IMR-90 (cell line): ENCODE data around the gene EIF4E1B. TPM values are rescaled to one million over a fixed set of nuclear protein-coding genes. Genes with fewer than 3 reads are reported as not detected.

Experiments used
- ATAC-seq: fragments of 200-7000 bp; cut with Tn5 transposase; 2 replicates; pipeline ENCODE4 v1.9.1; 2020; ENCODE audit warnings: low read depth, mild to moderate bottlenecking, moderate library complexity
- BruUV-seq: library from RNA; stranded (reverse); fragments of 400-500 nt; replicated peaks from 2 replicates; lab custom pipeline; 2021; lab: Mats Ljungman, UMichigan
- CTCF ChIA-PET: fragments of 300-600 bp; formaldehyde crosslinking; extraction: SDS; loops from one replicate; lab custom pipeline; 2021; ENCODE audit warnings: antibody characterized with exemption; lab: Yijun Ruan, JAX
- POLR2A ChIA-PET: fragments of 300-600 bp; sonication (Branson Sonifier 250); formaldehyde crosslinking; loops from one replicate; lab custom pipeline; 2022; ENCODE audit warnings: antibody characterized with exemption; ENCODE audit not compliant: unreplicated experiment; lab: Charles Lee
- DNase-seq: peaks from one replicate; pipeline ENCODE4 v3.0.0; 2013
- H2AFZ ChIP-seq: replicated peaks from 2 replicates; pipeline ENCODE3; 2013; ENCODE audit warnings: low read length, mild to moderate bottlenecking; ENCODE audit not compliant: poor library complexity
- H2AK5ac ChIP-seq: 2 replicates; pipeline ENCODE4 v1.6.1; 2013; ENCODE audit warnings: low read depth, low read length, inconsistent platforms
- H2AK9ac ChIP-seq: replicated peaks from 2 replicates; pipeline ENCODE3; 2013; ENCODE audit warnings: mild to moderate bottlenecking, low read depth, low read length, moderate library complexity; ENCODE audit not compliant: poor library complexity
- H2BK120ac ChIP-seq: 2 replicates; pipeline ENCODE4 v1.6.1; 2013; ENCODE audit warnings: low read depth, low read length, inconsistent platforms
- H2BK15ac ChIP-seq: 3 replicates; pipeline ENCODE4 v1.6.1; 2013; ENCODE audit warnings: low read depth, low read length, inconsistent platforms
- H2BK20ac ChIP-seq: 2 replicates; pipeline ENCODE4 v1.6.1; 2013; ENCODE audit warnings: low read depth, mild to moderate bottlenecking, inconsistent platforms, low read length, moderate library complexity
- H2BK5ac ChIP-seq: 2 replicates; pipeline ENCODE4 v1.6.1; 2013; ENCODE audit warnings: mild to moderate bottlenecking, low read depth, low read length, inconsistent platforms; ENCODE audit not compliant: poor library complexity, severe bottlenecking
- H3K14ac ChIP-seq: replicated peaks from 2 replicates; pipeline ENCODE4 v1.6.1; 2013; ENCODE audit warnings: low read depth, low read length, inconsistent platforms
- H3K18ac ChIP-seq: 2 replicates; pipeline ENCODE4 v1.6.1; 2013; ENCODE audit warnings: low read depth, low read length, control low read depth
- H3K23ac ChIP-seq: 2 replicates; pipeline ENCODE4 v1.6.1; 2013; ENCODE audit warnings: low read depth, low read length, inconsistent platforms
- H3K27ac ChIP-seq: 2 replicates; pipeline ENCODE4 v1.5.1; 2013; ENCODE audit warnings: mild to moderate bottlenecking, control low read depth, low read length; ENCODE audit not compliant: insufficient read depth
- H3K27me3 ChIP-seq: 2 replicates; pipeline ENCODE4 v1.6.1; 2013; ENCODE audit warnings: low read length; ENCODE audit not compliant: control insufficient read depth, insufficient read depth
- H3K36me3 ChIP-seq: 2 replicates; pipeline ENCODE4 v1.6.1; 2013; ENCODE audit warnings: low read length, mixed read lengths; ENCODE audit not compliant: control insufficient read depth, insufficient read depth
- H3K4ac ChIP-seq: 2 replicates; pipeline ENCODE4 v1.6.1; 2013; ENCODE audit warnings: low read depth, low read length, inconsistent platforms
- H3K4me1 ChIP-seq: 2 replicates; pipeline ENCODE4 v1.6.1; 2013; ENCODE audit warnings: low read length, mixed read lengths; ENCODE audit not compliant: control insufficient read depth, insufficient read depth
- H3K4me2 ChIP-seq: 2 replicates; pipeline ENCODE4 v1.6.1; 2013; ENCODE audit warnings: low read depth, mild to moderate bottlenecking, control low read depth, low read length, moderate library complexity
- H3K4me3 ChIP-seq: 2 replicates; pipeline ENCODE4 v1.5.1; 2013; ENCODE audit warnings: low read depth, mild to moderate bottlenecking, control low read depth, low read length, moderate library complexity; ENCODE audit not compliant: insufficient read depth
- H3K56ac ChIP-seq: 2 replicates; pipeline ENCODE4 v1.6.1; 2013; ENCODE audit warnings: low read length, inconsistent platforms; ENCODE audit not compliant: insufficient read depth; ENCODE audit errors: extremely low read depth
- H3K79me1 ChIP-seq, 2 experiments: 2 replicates each; pipeline ENCODE4 v1.6.1; 2013; ENCODE audit warnings: low read length in 2 of 2, inconsistent platforms in 1 of 2, low read depth in 1 of 2
- H3K9ac ChIP-seq: 2 replicates; pipeline ENCODE4 v1.6.1; 2013; ENCODE audit warnings: low read depth, low read length, control low read depth
- H3K9me1 ChIP-seq: 2 replicates; pipeline ENCODE4 v1.6.1; 2013; ENCODE audit warnings: low read length, inconsistent platforms; ENCODE audit not compliant: insufficient read depth
- H3K9me3 ChIP-seq: 2 replicates; pipeline ENCODE4 v1.6.1; 2013; ENCODE audit warnings: low read length; ENCODE audit not compliant: control insufficient read depth, insufficient read depth
- H4K20me1 ChIP-seq: 2 replicates; pipeline ENCODE4 v1.6.1; 2013; ENCODE audit warnings: low read length, inconsistent platforms; ENCODE audit not compliant: insufficient read depth
- H4K5ac ChIP-seq: 2 replicates; pipeline ENCODE4 v1.6.1; 2013; ENCODE audit warnings: mild to moderate bottlenecking, low read depth, low read length, control low read depth
- H4K8ac ChIP-seq, 2 experiments: 2 replicates each; pipeline ENCODE4 v1.6.1; 2013; ENCODE audit warnings: low read depth in 2 of 2, low read length in 2 of 2, control low read depth in 1 of 2, inconsistent platforms in 1 of 2
- H4K91ac ChIP-seq: 2 replicates; pipeline ENCODE4 v1.6.1; 2013; ENCODE audit warnings: low read depth, low read length, inconsistent platforms; ENCODE audit not compliant: insufficient read depth
- BHLHE40 ChIP-seq: fragments of 150-350 bp; IDR thresholded peaks from 2 replicates; pipeline ENCODE4 v1.6.1; 2016; ENCODE audit warnings: mild to moderate bottlenecking, low read depth, low read length
- CHD1 ChIP-seq: IDR thresholded peaks from 2 replicates; pipeline ENCODE4 v1.6.1; 2012; ENCODE audit warnings: low read depth, low read length, improper control_type of control experiment
- CTCF ChIP-seq: conservative IDR thresholded peaks from 2 replicates; pipeline ENCODE4 v1.5.1; 2012; ENCODE audit warnings: mild to moderate bottlenecking, low read depth, low read length, improper control_type of control experiment
- MAFK ChIP-seq: IDR thresholded peaks from 2 replicates; pipeline ENCODE4 v1.6.1; 2012; ENCODE audit warnings: low read depth, low read length, improper control_type of control experiment
- MAZ ChIP-seq: IDR thresholded peaks from 2 replicates; pipeline ENCODE4 v1.6.1; 2012; ENCODE audit warnings: low read depth, mild to moderate bottlenecking, low read length, improper control_type of control experiment, moderate library complexity, borderline replicate concordance
- MXI1 ChIP-seq: IDR thresholded peaks from 2 replicates; pipeline ENCODE4 v1.6.1; 2012; ENCODE audit warnings: low read depth, mild to moderate bottlenecking, low read length, moderate library complexity, borderline replicate concordance
- POLR2A ChIP-seq: IDR thresholded peaks from 2 replicates; pipeline ENCODE4 v1.6.1; 2012; ENCODE audit warnings: mild to moderate bottlenecking, low read depth, low read length
- RAD21 ChIP-seq: IDR thresholded peaks from 2 replicates; pipeline ENCODE4 v1.6.1; 2012; ENCODE audit warnings: low read length, improper control_type of control experiment
- SMC3 ChIP-seq: fragments of 150-350 bp; IDR thresholded peaks from 2 replicates; pipeline ENCODE4 v1.6.1; 2016; ENCODE audit warnings: low read depth, mild to moderate bottlenecking, antibody characterized with exemption, low read length, moderate library complexity
- USF2 ChIP-seq: fragments of 150-350 bp; IDR thresholded peaks from 2 replicates; pipeline ENCODE4 v1.6.1; 2017; ENCODE audit warnings: mild to moderate bottlenecking, antibody characterized with exemption, low read length, low read depth
- WGBS, 2 experiments: methylation state at CpG; one replicate each; pipeline versions ENCODE4 v1.1.5 to v1.1.7; 2013; ENCODE audit warnings: missing lambda C conversion rate in 2 of 2; ENCODE audit not compliant: insufficient read length in 1 of 2; ENCODE audit errors: extremely low coverage in 2 of 2; 5-methylcytosine and 5-hydroxymethylcytosine counted together
- dilution Hi-C: fragments of 300-500 bp; cut with HindIII; formaldehyde crosslinking; loops from one replicate; pipeline ENCODE4 v1.14.3; 2018; ENCODE audit warnings: low sequenced_read_pairs; ENCODE audit not compliant: unreplicated experiment
- in situ Hi-C: fragments of 300-500 bp; cut with MboI; formaldehyde crosslinking; loops from 3 replicates; pipeline ENCODE4 v1.14.3; 2019; ENCODE audit warnings: low sequenced_read_pairs, inconsistent platforms, mixed read lengths
- intact Hi-C: fragments of 100-400 bp; cut with micrococcal nuclease; formaldehyde crosslinking; loops from 2 replicates; pipeline ENCODE4 v1.10.0; 2022
- polyA plus RNA-seq, 3 experiments: library from polyadenylated mRNA; depleted of rRNA; stranded (reverse); fragments of >200 nt; gene quantifications; 2 replicates each; pipeline ENCODE4 v1.2.3, GENCODE V29; 2012; ENCODE audit warnings: low replicate concordance in 1 of 3
- total RNA-seq: library from RNA; depleted of rRNA; stranded (reverse); fragments of >200 nt; gene quantifications from 2 replicates; pipeline ENCODE4 v1.2.3, GENCODE V29; 2012

The EIF4E1B gene
- total and polyA plus RNA-seq, 2 of the 4 experiments (the other 2 are of a cell fraction): not detected

- Histone ChIP-seq H3K27ac (no peak overlapping the region), H2AK5ac (no peak overlapping the region), H3K14ac (no peak overlapping the region), H3K18ac (no peak overlapping the region), H3K36me3 (no peaks in the 10 kb centered on the region), H3K9me3 (no peaks in the 10 kb centered on the region), H2BK120ac (no peak overlapping the region), H2BK20ac (no peak overlapping the region), H3K4me2 (no peak overlapping the region), H3K9me1 (peaks cover 20% of the 10 kb centered on the region), H2BK15ac (no peak overlapping the region), H3K56ac (no peak overlapping the region), H3K4me3 (no peak overlapping the region), H4K91ac (no peak overlapping the region), H3K4me1 (peaks cover 3% of the 10 kb centered on the region; the same call in 1 of the 2 replicates), H3K23ac (no peak overlapping the region), H4K5ac (no peak overlapping the region), H3K79me1 (peaks cover 4 to 35% of the 10 kb centered on the region in 2 experiments), H3K4ac (no peak overlapping the region), H2AK9ac (no peak overlapping the region), H3K9ac (no peak overlapping the region), H2BK5ac (no peak overlapping the region), H2AFZ (no peak overlapping the region), H4K8ac (no peak overlapping the region), H3K27me3 (no peaks in the 10 kb centered on the region), H4K20me1 (peaks cover 21% of the 10 kb centered on the region)
- DNase-seq (no peak), ATAC-seq (no peak)
- dilution Hi-C loops: no loop called here
- POLR2A ChIA-PET: no interaction called here
- intact Hi-C loops: no loop called here
- TF ChIP-seq MAZ (no peak), USF2 (no peak), SMC3 (no peak), POLR2A (no peak), CHD1 (no peak), MAFK (no peak), BHLHE40 (no peak), RAD21 (no peak), CTCF (no peak), MXI1 (no peak)
- in situ Hi-C loops: no loop called here
- BruUV-seq: no TSS peak
- WGBS, 2 experiments: 100% methylated on average over 1 of the region's 4 CpGs; no CpG with 5 or more reads in 1 of the 2 experiments
- CTCF ChIA-PET: no interaction called here
These were observed 22.3 kb upstream of the EIF4E1B start for GRCh38 chr5:176608142-176608705.
